ENCODE results near the gene PRDM16.
A peak's percentile ranks its signal among the peaks of the same experiment; 100 is the strongest.

PRDM16 gene

GRCh38 chr1:3405974-3406867 lies 337.2 kb downstream of the PRDM16 start:
- peak; percentile 24 for DNase-seq

GRCh38 chr1:3407021-3407420 lies 338.0 kb downstream of the PRDM16 start:
- DNase-seq = no peak

GRCh38 chr1:3408751-3409266 lies 339.8 kb downstream of the PRDM16 start:
- no peak for DNase-seq

GRCh38 chr1:3409366-3410141 lies 340.6 kb downstream of the PRDM16 start:
- no peak for DNase-seq

GRCh38 chr1:3410142-3410925 lies 341.3 kb downstream of the PRDM16 start:
- no peak for DNase-seq

GRCh38 chr1:3411806-3412205 lies 342.8 kb downstream of the PRDM16 start:
- no peak for DNase-seq

- DNase-seq = no peak
These were observed 343.4 kb downstream of the PRDM16 start for GRCh38 chr1:3412376-3412775.

- no peak for DNase-seq
These were observed 345.1 kb downstream of the PRDM16 start for GRCh38 chr1:3413975-3414710.

- DNase-seq = no peak
These were observed 346.5 kb downstream of the PRDM16 start for GRCh38 chr1:3415260-3416090.

- no peak for DNase-seq
These were observed 348.2 kb downstream of the PRDM16 start for GRCh38 chr1:3417082-3417739.

- no peak for DNase-seq
These were observed 348.9 kb downstream of the PRDM16 start for GRCh38 chr1:3417934-3418333.

GRCh38 chr1:3418600-3418999 lies 349.6 kb downstream of the PRDM16 start:
- no peak for DNase-seq

- no peak for DNase-seq
These were observed 350.6 kb downstream of the PRDM16 start for GRCh38 chr1:3419415-3420204.

GRCh38 chr1:3420218-3420951 lies 351.4 kb downstream of the PRDM16 start:
- no peak for DNase-seq

- no peak for DNase-seq
These were observed 353.6 kb downstream of the PRDM16 start for GRCh38 chr1:3422638-3423037.

GRCh38 chr1:3423245-3423829 lies 354.3 kb downstream of the PRDM16 start:
- no peak for DNase-seq

GRCh38 chr1:3423896-3424611 lies 355.1 kb downstream of the PRDM16 start:
- DNase-seq = no peak

All from NCI-H2107 (cell line).